Measurements from ENCODE around the gene WDR5.

Gene WDR5

GRCh38 chr9:134205672-134206310 is 69.9 kb downstream of the WDR5 start:
- no peak for DNase-seq (ENCODE audit: low read depth in 1 of 2, low spot score in 1 of 2)

GRCh38 chr9:134206311-134207300 is 70.7 kb downstream of the WDR5 start:
- DNase-seq (ENCODE audit: low read depth in 1 of 2, low spot score in 1 of 2): no peak

DNA sequence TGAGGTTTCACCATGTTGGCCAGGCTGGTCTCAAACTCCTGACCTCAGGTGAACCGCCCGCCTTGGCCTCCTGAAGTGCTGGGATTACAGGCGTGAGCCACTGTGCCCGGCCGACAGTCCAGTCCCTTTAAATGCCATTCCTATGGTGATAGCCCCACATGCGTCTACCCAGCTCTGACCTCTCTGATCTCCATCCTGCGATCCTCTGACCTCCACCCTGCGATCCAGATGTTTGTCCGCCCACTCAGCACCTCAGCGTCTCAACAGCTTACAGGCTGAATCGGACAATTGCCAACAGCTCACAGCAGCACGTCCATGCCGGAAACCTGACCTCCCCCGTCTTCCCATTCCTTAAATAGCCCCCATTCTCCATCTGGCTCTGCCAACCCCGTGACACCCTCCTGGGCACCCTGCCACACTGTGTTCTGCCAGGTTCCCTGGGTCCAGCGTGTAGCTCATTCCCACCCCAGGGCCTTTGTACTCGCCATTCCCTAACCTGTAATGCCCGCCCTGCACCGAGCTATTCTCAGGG is 72.5 kb downstream of the WDR5 start:
- no peak for DNase-seq (ENCODE audit: low read depth in 1 of 2, low spot score in 1 of 2)

GRCh38 chr9:134208981-134209725 is 73.3 kb downstream of the WDR5 start:
- DNase-seq (ENCODE audit: low read depth in 1 of 2, low spot score in 1 of 2): no peak
